ENCODE measurements around the gene EFNB1.

DNA sequence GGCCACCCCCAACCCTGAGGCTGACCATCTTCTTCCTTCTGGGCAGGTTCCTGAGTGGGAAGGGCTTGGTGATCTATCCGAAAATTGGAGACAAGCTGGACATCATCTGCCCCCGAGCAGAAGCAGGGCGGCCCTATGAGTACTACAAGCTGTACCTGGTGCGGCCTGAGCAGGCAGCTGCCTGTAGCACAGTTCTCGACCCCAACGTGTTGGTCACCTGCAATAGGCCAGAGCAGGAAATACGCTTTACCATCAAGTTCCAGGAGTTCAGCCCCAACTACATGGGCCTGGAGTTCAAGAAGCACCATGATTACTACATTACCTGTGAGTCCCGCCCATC is 9.7 kb downstream of the EFNB1 start:
- TF ChIP-seq, protein P1, sequence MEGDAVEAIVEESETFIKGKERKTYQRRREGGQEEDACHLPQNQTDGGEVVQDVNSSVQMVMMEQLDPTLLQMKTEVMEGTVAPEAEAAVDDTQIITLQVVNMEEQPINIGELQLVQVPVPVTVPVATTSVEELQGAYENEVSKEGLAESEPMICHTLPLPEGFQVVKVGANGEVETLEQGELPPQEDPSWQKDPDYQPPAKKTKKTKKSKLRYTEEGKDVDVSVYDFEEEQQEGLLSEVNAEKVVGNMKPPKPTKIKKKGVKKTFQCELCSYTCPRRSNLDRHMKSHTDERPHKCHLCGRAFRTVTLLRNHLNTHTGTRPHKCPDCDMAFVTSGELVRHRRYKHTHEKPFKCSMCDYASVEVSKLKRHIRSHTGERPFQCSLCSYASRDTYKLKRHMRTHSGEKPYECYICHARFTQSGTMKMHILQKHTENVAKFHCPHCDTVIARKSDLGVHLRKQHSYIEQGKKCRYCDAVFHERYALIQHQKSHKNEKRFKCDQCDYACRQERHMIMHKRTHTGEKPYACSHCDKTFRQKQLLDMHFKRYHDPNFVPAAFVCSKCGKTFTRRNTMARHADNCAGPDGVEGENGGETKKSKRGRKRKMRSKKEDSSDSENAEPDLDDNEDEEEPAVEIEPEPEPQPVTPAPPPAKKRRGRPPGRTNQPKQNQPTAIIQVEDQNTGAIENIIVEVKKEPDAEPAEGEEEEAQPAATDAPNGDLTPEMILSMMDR (IDR thresholded peaks at IDR 0.05), result no peak
- no peak for TF ChIP-seq EZH2 (IDR thresholded peaks at IDR 0.05; ENCODE audit: borderline replicate concordance, insufficient read depth, low read depth, low read length, poor library complexity, severe bottlenecking)
